Measurements from ENCODE around the gene TMEM185B. TPM values are rescaled to one million over a fixed set of nuclear protein-coding genes. Genes with fewer than 3 reads are reported as not detected.

TMEM185B gene
- total and polyA plus RNA-seq, 2 donors (not counting 3 experiments of a cell fraction or from before 2014, with no cell fraction given): 29.9 to 31.8 TPM

GRCh38 chr2:120225549-120226065, 2.4 kb upstream of the TMEM185B start:
- peaks cover 0 to 3% of the 10 kb centered on the region in 2 experiments for H3K27me3 ChIP-seq (ENCODE audit: control insufficient read depth in 2 of 2, insufficient read depth in 2 of 2, low read length in 2 of 2)
- no peaks in the 10 kb centered on the region for H3K9me3 ChIP-seq (replicated peaks; ENCODE audit: control insufficient read depth, insufficient read depth, low read length)
- H3K4me2 ChIP-seq (ENCODE audit: insufficient read depth, low read length): no peak overlapping the region
- H3K4me3 ChIP-seq (replicated peaks in 1 of 3; ENCODE audit: insufficient read depth in 1 of 3, low read depth in 1 of 3, low read length in 3 of 3): no peak overlapping the region
- peaks cover 17% of the 10 kb centered on the region for H3K4me1 ChIP-seq (ENCODE audit: control insufficient read depth, extremely low read depth, insufficient read depth, low read length)
- no peak overlapping the region for H3K9ac ChIP-seq (replicated peaks; ENCODE audit: extremely low read depth, insufficient read depth, low read length)
- H3K9me1 ChIP-seq (replicated peaks; ENCODE audit: control insufficient read depth, extremely low read depth, insufficient read depth, low read length): no peaks in the 10 kb centered on the region
- CTCF ChIA-PET: interaction anchor here (1.0 to 3.1 kb wide), 3 partner anchors 15 to 89 kb away, joined by 3 to 18 read pairs (median 6); no protein-coding TSS in a partner anchor
- BruUV-seq (replicated peaks): no TSS peak
- dilution Hi-C loops (cut with MboI; ENCODE audit: extremely low pct_ligation_motif_present, low sequenced_read_pairs) (no loop called here), intact Hi-C loops (cut with micrococcal nuclease) (no loop called here)
- no peak for TF ChIP-seq FOS (IDR thresholded peaks at IDR 0.05; ENCODE audit: borderline replicate concordance, insufficient read depth, low read length)
- TF ChIP-seq POLR2AphosphoS5 (IDR thresholded peaks at IDR 0.05; ENCODE audit: insufficient read depth, low read depth, low read length): no peak
- TF ChIP-seq JUN (IDR thresholded peaks at IDR 0.05; ENCODE audit: borderline replicate concordance, insufficient read depth, insufficient read length, low read depth): no peak
- TF ChIP-seq CTCF (IDR thresholded peaks at IDR 0.05; ENCODE audit: extremely low read depth in 1 of 2, insufficient read depth in 1 of 2, low read depth in 1 of 2, low read length in 2 of 2): no peak
- no peak for TF ChIP-seq MAX (IDR thresholded peaks at IDR 0.05; ENCODE audit: insufficient read depth, insufficient read length)
- FAIRE-seq (no peak), DNase-seq (ENCODE audit: low read depth, low spot score) (no peak)
- H4K20me1 ChIP-seq (replicated peaks; ENCODE audit: control insufficient read depth, extremely low read depth, insufficient read depth, low read length): no peaks in the 10 kb centered on the region
- H2AFZ ChIP-seq (ENCODE audit: low read depth, low read length): no peak overlapping the region
- POLR2A ChIA-PET: no interaction called here
- no peak overlapping the region for H3K27ac ChIP-seq (ENCODE audit: insufficient read depth, low read depth, low read length)
- H3K36me3 ChIP-seq (ENCODE audit: control insufficient read depth in 2 of 2, extremely low read depth in 1 of 2, insufficient read depth in 2 of 2, low read length in 2 of 2): no peaks in the 10 kb centered on the region
- peaks cover 11% of the 10 kb centered on the region for H3K79me2 ChIP-seq (ENCODE audit: control insufficient read depth, insufficient read depth, low read length)
